ENCODE results near the gene APRT.

DNA sequence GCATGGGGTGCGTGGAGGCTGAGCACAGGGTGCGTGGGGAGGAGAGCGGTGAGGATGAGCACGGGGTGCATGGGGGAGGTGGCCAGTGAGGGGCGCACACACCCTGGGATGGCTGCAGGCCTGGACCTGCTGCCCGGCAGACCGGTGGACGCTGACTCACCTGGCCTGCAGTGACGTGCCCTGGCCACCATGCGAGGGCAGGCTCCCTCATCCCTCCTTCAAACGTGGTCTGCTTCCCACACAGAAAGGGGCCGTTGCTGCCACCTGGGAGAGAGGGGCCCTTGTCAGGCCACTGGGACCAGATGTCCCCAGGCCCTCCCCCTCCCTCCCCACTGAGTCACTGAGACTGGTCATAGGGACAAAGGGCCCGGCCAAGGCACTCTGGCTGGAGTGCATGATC lies 20.1 kb upstream of the APRT start:
- TF ChIP-seq, protein P1, sequence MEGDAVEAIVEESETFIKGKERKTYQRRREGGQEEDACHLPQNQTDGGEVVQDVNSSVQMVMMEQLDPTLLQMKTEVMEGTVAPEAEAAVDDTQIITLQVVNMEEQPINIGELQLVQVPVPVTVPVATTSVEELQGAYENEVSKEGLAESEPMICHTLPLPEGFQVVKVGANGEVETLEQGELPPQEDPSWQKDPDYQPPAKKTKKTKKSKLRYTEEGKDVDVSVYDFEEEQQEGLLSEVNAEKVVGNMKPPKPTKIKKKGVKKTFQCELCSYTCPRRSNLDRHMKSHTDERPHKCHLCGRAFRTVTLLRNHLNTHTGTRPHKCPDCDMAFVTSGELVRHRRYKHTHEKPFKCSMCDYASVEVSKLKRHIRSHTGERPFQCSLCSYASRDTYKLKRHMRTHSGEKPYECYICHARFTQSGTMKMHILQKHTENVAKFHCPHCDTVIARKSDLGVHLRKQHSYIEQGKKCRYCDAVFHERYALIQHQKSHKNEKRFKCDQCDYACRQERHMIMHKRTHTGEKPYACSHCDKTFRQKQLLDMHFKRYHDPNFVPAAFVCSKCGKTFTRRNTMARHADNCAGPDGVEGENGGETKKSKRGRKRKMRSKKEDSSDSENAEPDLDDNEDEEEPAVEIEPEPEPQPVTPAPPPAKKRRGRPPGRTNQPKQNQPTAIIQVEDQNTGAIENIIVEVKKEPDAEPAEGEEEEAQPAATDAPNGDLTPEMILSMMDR (conservative IDR thresholded peaks at IDR 0.05; ENCODE audit: low read depth, low read length): no peak
- TF ChIP-seq CEBPB (IDR thresholded peaks at IDR 0.05; ENCODE audit: low read depth, low read length) (no peak), POLR2A (IDR thresholded peaks at IDR 0.05; ENCODE audit: low read depth, low read length) (no peak), RAD21 (IDR thresholded peaks at IDR 0.05; ENCODE audit: low read length) (no peak), RFX5 (IDR thresholded peaks at IDR 0.05; ENCODE audit: low read depth, low read length) (no peak), BHLHE40 (IDR thresholded peaks at IDR 0.05; ENCODE audit: low read depth, low read length) (no peak), RCOR1 (IDR thresholded peaks at IDR 0.05; ENCODE audit: insufficient replicate concordance, low read length) (no peak), CHD1 (IDR thresholded peaks at IDR 0.05; ENCODE audit: low read depth, low read length) (no peak), NFE2L2 (IDR thresholded peaks at IDR 0.05; ENCODE audit: low read depth, low read length) (no peak), MXI1 (IDR thresholded peaks at IDR 0.05; ENCODE audit: borderline replicate concordance, low read depth, low read length) (no peak), SMC3 (IDR thresholded peaks at IDR 0.05; ENCODE audit: low read depth, low read length) (no peak), FOS (IDR thresholded peaks at IDR 0.05; ENCODE audit: low read depth, low read length) (no peak)
- TF ChIP-seq, protein P2, sequence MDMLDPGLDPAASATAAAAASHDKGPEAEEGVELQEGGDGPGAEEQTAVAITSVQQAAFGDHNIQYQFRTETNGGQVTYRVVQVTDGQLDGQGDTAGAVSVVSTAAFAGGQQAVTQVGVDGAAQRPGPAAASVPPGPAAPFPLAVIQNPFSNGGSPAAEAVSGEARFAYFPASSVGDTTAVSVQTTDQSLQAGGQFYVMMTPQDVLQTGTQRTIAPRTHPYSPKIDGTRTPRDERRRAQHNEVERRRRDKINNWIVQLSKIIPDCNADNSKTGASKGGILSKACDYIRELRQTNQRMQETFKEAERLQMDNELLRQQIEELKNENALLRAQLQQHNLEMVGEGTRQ (IDR thresholded peaks at IDR 0.05; ENCODE audit: low read depth, low read length): no peak
- TF ChIP-seq, protein P3, sequence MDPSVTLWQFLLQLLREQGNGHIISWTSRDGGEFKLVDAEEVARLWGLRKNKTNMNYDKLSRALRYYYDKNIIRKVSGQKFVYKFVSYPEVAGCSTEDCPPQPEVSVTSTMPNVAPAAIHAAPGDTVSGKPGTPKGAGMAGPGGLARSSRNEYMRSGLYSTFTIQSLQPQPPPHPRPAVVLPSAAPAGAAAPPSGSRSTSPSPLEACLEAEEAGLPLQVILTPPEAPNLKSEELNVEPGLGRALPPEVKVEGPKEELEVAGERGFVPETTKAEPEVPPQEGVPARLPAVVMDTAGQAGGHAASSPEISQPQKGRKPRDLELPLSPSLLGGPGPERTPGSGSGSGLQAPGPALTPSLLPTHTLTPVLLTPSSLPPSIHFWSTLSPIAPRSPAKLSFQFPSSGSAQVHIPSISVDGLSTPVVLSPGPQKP (IDR thresholded peaks at IDR 0.05; ENCODE audit: borderline replicate concordance, low read depth, low read length): no peak

Measured in IMR-90 (cell line).